IMR-90 (cell line): Measurements from ENCODE around the gene IFNK. TPM values are rescaled to one million over a fixed set of nuclear protein-coding genes. Genes with fewer than 3 reads are reported as not detected.

Experiments
- ATAC-seq: fragments of 200-7000 bp; cut with Tn5 transposase; 2 replicates; pipeline ENCODE4 v1.9.1; 2020; ENCODE audit warnings: low read depth, mild to moderate bottlenecking, moderate library complexity
- BruUV-seq: library from RNA; stranded (reverse); fragments of 400-500 nt; replicated peaks from 2 replicates; lab custom pipeline; 2021; lab: Mats Ljungman, UMichigan
- CTCF ChIA-PET: fragments of 300-600 bp; formaldehyde crosslinking; extraction: SDS; loops from one replicate; lab custom pipeline; 2021; ENCODE audit warnings: antibody characterized with exemption; lab: Yijun Ruan, JAX
- POLR2A ChIA-PET: fragments of 300-600 bp; sonication (Branson Sonifier 250); formaldehyde crosslinking; loops from one replicate; lab custom pipeline; 2022; ENCODE audit warnings: antibody characterized with exemption; ENCODE audit not compliant: unreplicated experiment; lab: Charles Lee
- DNase-seq: peaks from one replicate; pipeline ENCODE4 v3.0.0; 2013
- H2AFZ ChIP-seq: replicated peaks from 2 replicates; pipeline ENCODE3; 2013; ENCODE audit warnings: low read length, mild to moderate bottlenecking; ENCODE audit not compliant: poor library complexity
- H2AK5ac ChIP-seq: 2 replicates; pipeline ENCODE4 v1.6.1; 2013; ENCODE audit warnings: low read depth, low read length, inconsistent platforms
- H2AK9ac ChIP-seq: replicated peaks from 2 replicates; pipeline ENCODE3; 2013; ENCODE audit warnings: mild to moderate bottlenecking, low read depth, low read length, moderate library complexity; ENCODE audit not compliant: poor library complexity
- H2BK120ac ChIP-seq: 2 replicates; pipeline ENCODE4 v1.6.1; 2013; ENCODE audit warnings: low read depth, low read length, inconsistent platforms
- H2BK15ac ChIP-seq: 3 replicates; pipeline ENCODE4 v1.6.1; 2013; ENCODE audit warnings: low read depth, low read length, inconsistent platforms
- H2BK20ac ChIP-seq: 2 replicates; pipeline ENCODE4 v1.6.1; 2013; ENCODE audit warnings: low read depth, mild to moderate bottlenecking, inconsistent platforms, low read length, moderate library complexity
- H2BK5ac ChIP-seq: 2 replicates; pipeline ENCODE4 v1.6.1; 2013; ENCODE audit warnings: mild to moderate bottlenecking, low read depth, low read length, inconsistent platforms; ENCODE audit not compliant: poor library complexity, severe bottlenecking
- H3K14ac ChIP-seq: replicated peaks from 2 replicates; pipeline ENCODE4 v1.6.1; 2013; ENCODE audit warnings: low read depth, low read length, inconsistent platforms
- H3K18ac ChIP-seq: 2 replicates; pipeline ENCODE4 v1.6.1; 2013; ENCODE audit warnings: low read depth, low read length, control low read depth
- H3K23ac ChIP-seq: 2 replicates; pipeline ENCODE4 v1.6.1; 2013; ENCODE audit warnings: low read depth, low read length, inconsistent platforms
- H3K27ac ChIP-seq: 2 replicates; pipeline ENCODE4 v1.5.1; 2013; ENCODE audit warnings: mild to moderate bottlenecking, control low read depth, low read length; ENCODE audit not compliant: insufficient read depth
- H3K27me3 ChIP-seq: 2 replicates; pipeline ENCODE4 v1.6.1; 2013; ENCODE audit warnings: low read length; ENCODE audit not compliant: control insufficient read depth, insufficient read depth
- H3K36me3 ChIP-seq: 2 replicates; pipeline ENCODE4 v1.6.1; 2013; ENCODE audit warnings: low read length, mixed read lengths; ENCODE audit not compliant: control insufficient read depth, insufficient read depth
- H3K4ac ChIP-seq: 2 replicates; pipeline ENCODE4 v1.6.1; 2013; ENCODE audit warnings: low read depth, low read length, inconsistent platforms
- H3K4me1 ChIP-seq: 2 replicates; pipeline ENCODE4 v1.6.1; 2013; ENCODE audit warnings: low read length, mixed read lengths; ENCODE audit not compliant: control insufficient read depth, insufficient read depth
- H3K4me2 ChIP-seq: 2 replicates; pipeline ENCODE4 v1.6.1; 2013; ENCODE audit warnings: low read depth, mild to moderate bottlenecking, control low read depth, low read length, moderate library complexity
- H3K4me3 ChIP-seq: 2 replicates; pipeline ENCODE4 v1.5.1; 2013; ENCODE audit warnings: low read depth, mild to moderate bottlenecking, control low read depth, low read length, moderate library complexity; ENCODE audit not compliant: insufficient read depth
- H3K56ac ChIP-seq: 2 replicates; pipeline ENCODE4 v1.6.1; 2013; ENCODE audit warnings: low read length, inconsistent platforms; ENCODE audit not compliant: insufficient read depth; ENCODE audit errors: extremely low read depth
- H3K79me1 ChIP-seq, 2 experiments: 2 replicates each; pipeline ENCODE4 v1.6.1; 2013; ENCODE audit warnings: low read length in 2 of 2, inconsistent platforms in 1 of 2, low read depth in 1 of 2
- H3K9ac ChIP-seq: 2 replicates; pipeline ENCODE4 v1.6.1; 2013; ENCODE audit warnings: low read depth, low read length, control low read depth
- H3K9me1 ChIP-seq: 2 replicates; pipeline ENCODE4 v1.6.1; 2013; ENCODE audit warnings: low read length, inconsistent platforms; ENCODE audit not compliant: insufficient read depth
- H3K9me3 ChIP-seq: 2 replicates; pipeline ENCODE4 v1.6.1; 2013; ENCODE audit warnings: low read length; ENCODE audit not compliant: control insufficient read depth, insufficient read depth
- H4K20me1 ChIP-seq: 2 replicates; pipeline ENCODE4 v1.6.1; 2013; ENCODE audit warnings: low read length, inconsistent platforms; ENCODE audit not compliant: insufficient read depth
- H4K5ac ChIP-seq: 2 replicates; pipeline ENCODE4 v1.6.1; 2013; ENCODE audit warnings: mild to moderate bottlenecking, low read depth, low read length, control low read depth
- H4K8ac ChIP-seq, 2 experiments: 2 replicates each; pipeline ENCODE4 v1.6.1; 2013; ENCODE audit warnings: low read depth in 2 of 2, low read length in 2 of 2, control low read depth in 1 of 2, inconsistent platforms in 1 of 2
- H4K91ac ChIP-seq: 2 replicates; pipeline ENCODE4 v1.6.1; 2013; ENCODE audit warnings: low read depth, low read length, inconsistent platforms; ENCODE audit not compliant: insufficient read depth
- CEBPB ChIP-seq: IDR thresholded peaks from 2 replicates; pipeline ENCODE4 v1.6.1; 2012; ENCODE audit warnings: low read depth, low read length, improper control_type of control experiment
- CHD1 ChIP-seq: IDR thresholded peaks from 2 replicates; pipeline ENCODE4 v1.6.1; 2012; ENCODE audit warnings: low read depth, low read length, improper control_type of control experiment
- FOS ChIP-seq: fragments of 150-350 bp; IDR thresholded peaks from 2 replicates; pipeline ENCODE4 v1.6.1; 2016; ENCODE audit warnings: low read depth, low read length
- MAFK ChIP-seq: IDR thresholded peaks from 2 replicates; pipeline ENCODE4 v1.6.1; 2012; ENCODE audit warnings: low read depth, low read length, improper control_type of control experiment
- MAZ ChIP-seq: IDR thresholded peaks from 2 replicates; pipeline ENCODE4 v1.6.1; 2012; ENCODE audit warnings: low read depth, mild to moderate bottlenecking, low read length, improper control_type of control experiment, moderate library complexity, borderline replicate concordance
- MXI1 ChIP-seq: IDR thresholded peaks from 2 replicates; pipeline ENCODE4 v1.6.1; 2012; ENCODE audit warnings: low read depth, mild to moderate bottlenecking, low read length, moderate library complexity, borderline replicate concordance
- RAD21 ChIP-seq: IDR thresholded peaks from 2 replicates; pipeline ENCODE4 v1.6.1; 2012; ENCODE audit warnings: low read length, improper control_type of control experiment
- RFX5 ChIP-seq: IDR thresholded peaks from 2 replicates; pipeline ENCODE4 v1.8.0; 2012; ENCODE audit warnings: low read depth, mild to moderate bottlenecking, low read length, moderate library complexity
- SMC3 ChIP-seq: fragments of 150-350 bp; IDR thresholded peaks from 2 replicates; pipeline ENCODE4 v1.6.1; 2016; ENCODE audit warnings: low read depth, mild to moderate bottlenecking, antibody characterized with exemption, low read length, moderate library complexity
- WGBS, 2 experiments: methylation state at CpG; one replicate each; pipeline versions ENCODE4 v1.1.5 to v1.1.7; 2013; ENCODE audit warnings: missing lambda C conversion rate in 2 of 2; ENCODE audit not compliant: insufficient read length in 1 of 2; ENCODE audit errors: extremely low coverage in 2 of 2; 5-methylcytosine and 5-hydroxymethylcytosine counted together
- dilution Hi-C: fragments of 300-500 bp; cut with HindIII; formaldehyde crosslinking; loops from one replicate; pipeline ENCODE4 v1.14.3; 2018; ENCODE audit warnings: low sequenced_read_pairs; ENCODE audit not compliant: unreplicated experiment
- in situ Hi-C: fragments of 300-500 bp; cut with MboI; formaldehyde crosslinking; loops from 3 replicates; pipeline ENCODE4 v1.14.3; 2019; ENCODE audit warnings: low sequenced_read_pairs, inconsistent platforms, mixed read lengths
- intact Hi-C: fragments of 100-400 bp; cut with micrococcal nuclease; formaldehyde crosslinking; loops from 2 replicates; pipeline ENCODE4 v1.10.0; 2022
- polyA plus RNA-seq, 3 experiments: library from polyadenylated mRNA; depleted of rRNA; stranded (reverse); fragments of >200 nt; gene quantifications; 2 replicates each; pipeline ENCODE4 v1.2.3, GENCODE V29; 2012; ENCODE audit warnings: low replicate concordance in 1 of 3
- total RNA-seq: library from RNA; depleted of rRNA; stranded (reverse); fragments of >200 nt; gene quantifications from 2 replicates; pipeline ENCODE4 v1.2.3, GENCODE V29; 2012
- TF ChIP-seq, protein P1 (sequence below): conservative IDR thresholded peaks from 2 replicates; pipeline ENCODE4 v1.5.1; 2012; ENCODE audit warnings: mild to moderate bottlenecking, low read depth, low read length, improper control_type of control experiment

The IFNK gene
- total and polyA plus RNA-seq, 2 of the 4 experiments (the other 2 are of a cell fraction), result not detected

DNA sequence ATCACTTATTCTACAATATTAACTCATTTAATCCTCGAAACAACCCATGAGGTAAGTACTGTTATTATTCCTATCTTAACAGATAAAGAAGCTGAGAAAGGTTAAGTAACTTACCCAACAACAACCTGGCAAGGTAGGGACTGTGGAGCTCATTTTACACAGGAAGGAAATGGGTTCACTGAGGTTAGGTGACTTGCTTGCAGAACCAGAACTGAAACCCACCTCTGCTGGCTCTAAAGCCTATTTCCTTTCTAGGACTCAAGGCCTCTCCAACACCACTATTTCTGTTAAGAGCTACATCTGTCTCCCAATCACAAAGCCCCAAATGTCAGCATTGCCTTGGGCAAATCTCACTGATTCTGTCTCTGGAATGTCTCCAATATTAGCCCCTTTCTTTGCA lies 38.9 kb upstream of the IFNK start:
- in situ Hi-C loops (no loop called here), dilution Hi-C loops (no loop called here), intact Hi-C loops (no loop called here)
- Histone ChIP-seq H3K27me3 (no peaks in the 10 kb centered on the region), H3K4me3 (no peak overlapping the region), H4K8ac (no peak overlapping the region), H2BK120ac (no peak overlapping the region), H3K4ac (no peak overlapping the region), H2AK9ac (no peak overlapping the region), H3K36me3 (no peaks in the 10 kb centered on the region), H2BK5ac (no peak overlapping the region), H3K14ac (no peak overlapping the region), H3K23ac (no peak overlapping the region), H2AFZ (no peak overlapping the region), H3K18ac (no peak overlapping the region), H3K27ac (no peak overlapping the region), H3K9me3 (no peaks in the 10 kb centered on the region), H3K4me1 (no peaks in the 10 kb centered on the region), H4K5ac (no peak overlapping the region), H3K56ac (no peak overlapping the region), H2BK15ac (no peak overlapping the region), H3K9ac (no peak overlapping the region), H3K4me2 (no peak overlapping the region), H2AK5ac (no peak overlapping the region), H4K20me1 (no peaks in the 10 kb centered on the region), H2BK20ac (no peak overlapping the region), H3K9me1 (no peaks in the 10 kb centered on the region), H3K79me1 (no peaks in the 10 kb centered on the region), H4K91ac (no peak overlapping the region)
- BruUV-seq, result no TSS peak
- POLR2A ChIA-PET, result no interaction called here
- WGBS, 2 experiments, result no CpG with 5 or more reads among the region's 1 CpG
- CTCF ChIA-PET, result no interaction called here
- DNase-seq (no peak), ATAC-seq (no peak)
- TF ChIP-seq CHD1 (no peak), RFX5 (no peak), FOS (no peak), RAD21 (no peak), MAZ (no peak), MAFK (no peak), SMC3 (no peak), MXI1 (no peak), CEBPB (no peak)
- TF ChIP-seq, protein P1, sequence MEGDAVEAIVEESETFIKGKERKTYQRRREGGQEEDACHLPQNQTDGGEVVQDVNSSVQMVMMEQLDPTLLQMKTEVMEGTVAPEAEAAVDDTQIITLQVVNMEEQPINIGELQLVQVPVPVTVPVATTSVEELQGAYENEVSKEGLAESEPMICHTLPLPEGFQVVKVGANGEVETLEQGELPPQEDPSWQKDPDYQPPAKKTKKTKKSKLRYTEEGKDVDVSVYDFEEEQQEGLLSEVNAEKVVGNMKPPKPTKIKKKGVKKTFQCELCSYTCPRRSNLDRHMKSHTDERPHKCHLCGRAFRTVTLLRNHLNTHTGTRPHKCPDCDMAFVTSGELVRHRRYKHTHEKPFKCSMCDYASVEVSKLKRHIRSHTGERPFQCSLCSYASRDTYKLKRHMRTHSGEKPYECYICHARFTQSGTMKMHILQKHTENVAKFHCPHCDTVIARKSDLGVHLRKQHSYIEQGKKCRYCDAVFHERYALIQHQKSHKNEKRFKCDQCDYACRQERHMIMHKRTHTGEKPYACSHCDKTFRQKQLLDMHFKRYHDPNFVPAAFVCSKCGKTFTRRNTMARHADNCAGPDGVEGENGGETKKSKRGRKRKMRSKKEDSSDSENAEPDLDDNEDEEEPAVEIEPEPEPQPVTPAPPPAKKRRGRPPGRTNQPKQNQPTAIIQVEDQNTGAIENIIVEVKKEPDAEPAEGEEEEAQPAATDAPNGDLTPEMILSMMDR, result no peak
